ENCODE results near the gene UGT1A3.

UGT1A3 gene

GRCh38 chr2:233817995-233818638 lies 89.3 kb downstream of the UGT1A3 start:
- no peak for DNase-seq

DNA sequence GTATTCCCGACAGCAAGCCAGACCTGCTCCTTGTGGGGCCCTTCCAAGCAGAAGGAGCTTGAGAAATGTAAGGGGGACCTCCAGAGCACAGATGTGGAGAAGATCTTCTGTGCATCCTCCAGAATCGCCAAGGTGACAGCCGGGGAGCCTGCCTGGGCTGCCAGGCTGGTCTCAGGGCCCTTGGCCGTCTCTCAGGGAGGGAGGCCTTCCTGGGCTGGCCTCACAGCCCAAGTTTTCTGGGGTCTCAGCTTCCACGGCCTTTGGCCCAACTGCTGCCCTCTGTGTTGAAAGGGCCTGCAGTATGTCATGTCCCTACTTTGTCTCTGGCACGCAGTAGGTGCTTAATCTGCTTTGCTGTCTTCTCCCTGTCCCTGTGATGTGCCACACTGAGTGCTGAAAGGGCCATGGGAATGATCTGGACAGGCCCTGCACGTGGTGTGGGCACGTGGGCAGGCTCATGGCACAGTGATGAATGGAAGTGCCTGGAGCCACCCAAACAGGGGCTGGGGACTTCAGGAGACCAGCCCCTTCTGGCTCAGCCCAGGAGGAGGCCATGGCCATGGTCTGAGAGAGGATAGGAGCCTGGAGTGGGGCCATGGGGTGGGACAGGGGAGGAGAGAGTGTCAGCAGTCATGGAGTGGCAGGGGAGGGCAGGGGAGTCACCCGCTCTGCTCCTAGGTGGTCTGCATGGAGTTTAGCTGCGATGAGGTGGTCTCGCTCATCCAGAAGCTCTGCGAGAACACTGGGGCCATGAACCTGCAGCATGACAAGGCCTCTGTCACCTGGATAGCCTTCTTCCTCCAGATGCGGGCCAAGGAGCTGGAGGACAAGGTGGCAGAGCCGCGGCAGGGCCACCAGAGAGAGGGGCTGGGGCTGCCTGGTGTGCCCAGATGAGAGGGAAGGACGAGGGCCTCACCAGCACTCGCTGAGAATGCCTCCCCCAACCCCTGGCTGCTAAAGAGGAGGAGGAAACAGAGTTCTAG lies 90.1 kb downstream of the UGT1A3 start:
- DNase-seq, result no peak

DNA sequence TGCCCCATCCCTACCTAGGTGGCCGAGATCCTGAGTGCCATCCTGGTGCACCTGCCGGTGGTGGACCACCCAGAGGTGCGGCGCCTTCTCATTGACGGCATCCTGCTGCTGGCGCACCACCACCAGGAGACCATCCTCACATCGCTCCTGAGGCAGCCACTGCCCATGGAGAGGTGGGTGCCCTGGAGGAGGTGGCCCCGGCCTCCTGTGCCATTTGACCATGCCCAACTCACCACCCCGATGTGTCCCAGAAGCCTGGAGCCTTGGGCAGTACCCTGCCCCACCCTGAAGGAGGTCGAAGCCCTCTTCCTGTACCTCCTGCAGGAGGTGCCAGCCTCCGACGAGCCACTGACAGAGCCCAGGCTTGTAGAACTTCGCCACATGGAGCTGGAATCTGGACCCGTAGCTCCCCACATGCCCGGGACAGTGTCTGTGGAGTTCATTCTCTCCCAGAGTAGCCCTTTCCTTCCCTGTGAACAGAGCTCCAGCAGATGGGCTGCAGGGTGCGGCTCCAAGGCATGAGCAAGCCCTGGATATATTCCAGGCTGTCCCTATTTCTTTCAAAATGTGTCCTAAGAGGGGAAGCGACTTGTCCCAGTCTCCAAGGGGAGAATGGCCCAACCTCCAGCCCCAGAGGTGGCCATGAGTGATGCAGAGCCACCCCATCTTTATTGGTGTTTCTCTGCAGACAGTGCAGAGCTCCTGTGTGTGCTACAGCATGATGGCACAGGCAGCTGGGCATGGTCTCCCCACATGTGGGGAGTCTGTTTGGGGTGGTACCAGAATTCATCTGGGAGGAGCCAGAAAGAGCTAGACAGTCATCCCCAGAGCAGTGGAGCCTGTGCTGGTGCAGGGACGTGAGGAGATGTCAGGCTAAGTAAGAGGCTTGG lies 91.3 kb downstream of the UGT1A3 start:
- DNase-seq, result no peak

- DNase-seq, result no peak
Measured at GRCh38 chr2:233820774-233821105, 91.9 kb downstream of the UGT1A3 start.

DNA sequence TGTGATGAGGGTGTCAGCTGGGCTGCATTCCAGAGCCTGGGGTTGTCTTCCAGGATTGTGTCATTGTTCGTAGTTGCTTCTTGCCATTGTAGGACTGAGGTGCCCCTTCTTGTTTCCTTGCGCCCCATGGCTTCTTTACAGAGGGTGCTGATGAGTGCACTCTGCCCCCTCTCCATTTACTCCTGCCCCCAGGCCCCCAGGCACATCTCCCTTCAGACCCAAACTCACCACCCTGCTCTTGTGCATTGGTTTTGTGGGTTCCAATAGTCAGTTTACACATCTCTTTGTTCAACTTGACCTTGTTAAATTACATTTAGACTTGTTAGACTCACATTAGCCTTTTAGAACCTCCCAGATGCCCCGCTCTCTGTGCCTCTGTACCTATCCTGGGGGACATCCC lies 92.4 kb downstream of the UGT1A3 start:
- DNase-seq, result no peak

DNA sequence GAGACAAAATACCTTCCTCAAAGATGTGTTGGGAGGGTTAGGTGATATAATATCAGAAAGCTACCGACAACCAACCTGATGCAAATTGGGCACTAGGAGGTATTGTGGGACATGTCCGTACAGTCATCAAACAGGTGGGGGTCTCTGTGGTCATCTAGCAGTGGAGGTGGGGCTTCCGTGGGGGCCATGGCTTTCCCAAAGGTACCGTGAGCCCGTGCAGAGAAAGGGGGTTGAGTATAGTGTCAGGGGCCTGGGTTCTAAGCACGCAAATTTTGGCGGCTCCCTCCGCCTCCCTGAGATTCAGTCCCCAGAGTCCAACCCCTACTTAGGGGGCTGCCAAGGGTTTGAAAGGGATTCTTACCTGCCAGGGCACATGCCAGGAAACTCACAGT lies 92.9 kb downstream of the UGT1A3 start:
- no peak for DNase-seq

GRCh38 chr2:233822101-233822771 lies 93.4 kb downstream of the UGT1A3 start:
- DNase-seq, result no peak
